HL-60 (cell line): ENCODE measurements around the gene SLC25A27.

ENCODE experiments used
- CTCF ChIP-seq: IDR thresholded peaks from one replicate; pipeline ENCODE4 v1.5.1; 2011; ENCODE audit warnings: low read length, control low read depth, inconsistent platforms; ENCODE audit not compliant: insufficient read depth
- POLR2AphosphoS5 ChIP-seq: IDR thresholded peaks from 2 replicates; pipeline ENCODE4 v1.6.1; 2012; ENCODE audit warnings: low read depth

- TF ChIP-seq CTCF (no peak), POLR2AphosphoS5 (no peak)
Measured at GRCh38 chr6:46628498-46628897, 24.3 kb upstream of the SLC25A27 start.
